HG03159 (cell line): Measurements from ENCODE around the gene FBXO40.
"Not testable (repeated sequence)": the region's sequence is repeated elsewhere in the genome, so short reads cannot be mapped to it uniquely, and the experiment has no call there.

ENCODE experiments used
- ATAC-seq: cut with Tn5 transposase; IDR thresholded peaks from one replicate; pipeline ENCODE4 v1.9.1; 2021; ENCODE audit warnings: mild to moderate bottlenecking, moderate library complexity; ENCODE audit not compliant: unreplicated experiment

Gene FBXO40

DNA sequence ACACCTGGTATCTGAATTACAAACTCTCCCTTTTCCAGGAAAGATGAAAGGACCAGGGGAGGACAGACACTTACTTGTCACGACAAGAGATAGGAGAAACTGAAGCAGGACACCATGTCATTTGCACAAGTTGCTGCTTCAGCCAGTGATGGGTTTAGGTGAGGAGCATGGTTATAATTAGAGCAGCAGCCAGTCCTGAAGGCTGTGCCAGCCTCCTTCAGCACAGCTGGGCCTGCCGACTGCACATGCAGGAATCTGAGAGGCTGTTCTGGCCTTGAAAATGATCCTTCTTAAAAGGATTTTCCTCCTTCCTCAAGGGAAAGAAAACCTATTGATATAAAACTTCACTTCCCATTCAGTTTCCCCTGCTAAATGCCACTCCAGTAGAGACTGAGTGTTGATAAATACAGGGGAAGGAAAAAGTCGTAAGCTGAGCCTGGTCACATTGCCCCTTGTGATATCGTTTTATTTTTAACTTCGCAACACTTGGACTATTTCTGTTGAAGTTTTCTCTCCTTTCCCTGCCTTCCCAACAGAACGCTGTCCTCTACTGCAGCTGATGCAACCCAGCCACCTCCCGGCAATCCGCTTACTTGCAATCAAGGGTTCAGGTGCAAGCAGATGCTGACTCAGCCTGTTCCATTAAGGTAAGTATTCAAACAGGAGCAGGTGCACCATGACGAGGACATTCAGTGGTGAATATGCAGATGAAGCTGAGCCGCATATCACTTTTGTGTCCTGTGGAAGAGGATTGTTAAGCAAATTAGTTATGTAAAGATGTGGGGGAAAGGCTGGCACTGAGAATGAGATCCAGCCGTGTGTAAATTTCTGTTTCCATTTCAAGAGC lies at the start of gene FBXO40:
Gene FBXO40, plus strand, starts transcription at position 524 of the 847 bp plus-strand sequence. CDS start 27,197 bp downstream, outside the sequence.
- ATAC-seq = peak; percentile 79

- no peak for ATAC-seq
Measured at GRCh38 chr3:121545049-121545573, 48.1 kb upstream of the FBXO40 start.

DNA sequence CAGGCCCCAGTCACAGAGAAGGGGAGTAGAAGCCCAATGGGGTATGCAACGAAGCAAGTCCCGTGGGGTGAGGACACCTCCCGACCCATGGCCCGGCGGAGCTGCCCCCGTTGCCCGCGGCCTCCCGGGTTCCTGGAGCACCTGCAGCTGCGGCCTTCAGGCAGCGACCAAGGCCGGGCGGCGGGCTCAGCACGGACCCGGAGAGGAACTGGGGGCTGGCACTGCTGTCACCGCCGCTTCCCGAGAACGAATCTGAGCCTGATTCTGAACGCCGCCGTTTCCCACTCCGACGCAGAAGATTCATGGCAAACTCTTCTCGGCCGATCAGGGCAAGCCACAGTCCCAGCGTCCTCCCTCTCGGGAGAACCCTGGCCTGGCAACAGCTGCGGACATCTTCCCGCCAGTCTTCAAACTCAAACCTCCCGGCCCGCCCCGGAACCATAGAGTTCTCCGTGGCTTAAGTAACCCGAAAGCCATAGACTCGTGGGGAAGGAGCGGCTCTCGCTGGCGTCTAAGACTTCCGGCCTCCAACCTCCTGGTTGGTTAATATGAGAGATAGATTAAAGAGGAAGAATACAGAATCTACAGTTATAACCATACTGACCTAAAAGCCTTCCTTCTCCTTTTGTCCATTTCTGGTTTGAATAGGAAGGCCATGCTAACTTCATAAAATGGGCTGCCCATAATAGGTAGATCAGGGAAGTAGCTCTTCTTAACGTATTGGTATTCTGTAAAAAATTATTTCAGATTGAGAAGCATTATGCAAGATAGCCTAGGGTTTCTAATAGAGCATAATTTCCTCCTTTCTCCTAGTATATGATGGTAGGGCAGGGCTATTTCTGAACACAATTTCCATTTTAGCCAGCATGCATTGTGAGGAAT lies 47.4 kb upstream of the FBXO40 start, which contains the start of gene POLQ:
Gene POLQ, minus strand, starts transcription at position 415 of the 882 bp plus-strand sequence. Its CDS starts 111 bp downstream, at position 304.
- peak; percentile 79 for ATAC-seq

- no peak for ATAC-seq
Measured at GRCh38 chr3:121552379-121552778, 40.8 kb upstream of the FBXO40 start.

DNA sequence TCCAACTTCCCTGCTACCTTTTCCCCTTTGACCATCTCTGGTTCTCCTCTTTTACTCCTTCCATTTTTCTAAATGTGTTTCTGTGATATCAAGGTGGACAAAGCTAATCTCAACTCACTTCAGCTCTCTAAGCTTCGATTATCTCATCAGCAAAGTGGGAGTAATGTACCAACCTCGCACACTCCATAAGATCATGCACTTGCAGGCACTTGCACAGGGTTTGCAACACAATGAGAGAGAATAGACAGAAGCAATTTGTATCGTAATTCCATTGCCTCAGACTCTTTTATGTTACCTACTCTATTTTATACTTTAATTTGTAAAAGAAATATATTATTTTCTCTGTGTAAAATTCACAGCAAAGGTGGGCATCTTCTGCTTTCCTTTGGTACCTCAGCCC lies 40.4 kb upstream of the FBXO40 start:
- ATAC-seq = no peak

GRCh38 chr3:121557426-121557934 lies 35.7 kb upstream of the FBXO40 start:
- no peak for ATAC-seq

- no peak for ATAC-seq
Measured at GRCh38 chr3:121562148-121562547, 31.0 kb upstream of the FBXO40 start.

- ATAC-seq = no peak
Measured at GRCh38 chr3:121566773-121567172, 26.4 kb upstream of the FBXO40 start.

GRCh38 chr3:121567649-121568048 lies 25.5 kb upstream of the FBXO40 start, which contains the start of gene ARGFX:
TSS of gene ARGFX (plus strand) at chr3:121567949. CDS start at chr3:121570714, 2,765 bp downstream.
- no peak for ATAC-seq

DNA sequence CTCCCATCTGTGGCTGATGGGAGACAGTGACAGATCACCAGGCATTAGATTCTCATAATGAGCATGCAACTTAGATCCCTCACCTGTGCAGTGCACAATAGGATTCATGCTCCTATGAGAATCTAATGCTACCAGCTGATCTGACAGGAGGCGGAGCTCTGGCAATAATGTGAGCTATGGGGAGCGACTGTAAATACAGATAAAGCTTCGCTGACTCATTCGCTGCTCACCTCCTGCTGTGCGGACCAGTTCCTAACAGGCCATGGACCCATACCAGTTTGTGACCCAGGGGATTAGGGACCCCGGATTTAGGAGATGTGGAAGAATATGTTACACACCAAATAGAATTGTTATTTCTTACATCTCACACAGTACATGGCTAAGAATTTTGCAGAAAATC lies 18.7 kb upstream of the FBXO40 start:
- ATAC-seq = no peak

DNA sequence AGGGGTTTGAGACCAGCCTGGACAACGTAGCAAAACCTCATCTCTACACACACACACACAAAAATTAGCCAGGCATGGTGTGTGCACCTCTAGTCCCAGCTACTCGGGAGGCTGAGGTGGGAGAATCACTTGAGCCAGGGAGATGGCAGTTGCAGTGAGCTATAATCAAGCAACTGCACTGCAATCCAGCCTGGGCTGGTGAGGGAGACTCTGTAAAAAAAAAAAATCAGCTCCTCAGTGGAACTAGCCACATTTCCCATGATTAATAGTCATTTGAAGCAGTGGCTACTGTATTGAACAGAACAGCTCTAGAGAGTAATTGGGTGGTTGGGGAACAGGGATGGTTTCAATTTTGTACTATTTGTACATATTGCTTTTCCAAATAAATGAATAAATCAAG lies 11.5 kb upstream of the FBXO40 start:
- no peak for ATAC-seq

DNA sequence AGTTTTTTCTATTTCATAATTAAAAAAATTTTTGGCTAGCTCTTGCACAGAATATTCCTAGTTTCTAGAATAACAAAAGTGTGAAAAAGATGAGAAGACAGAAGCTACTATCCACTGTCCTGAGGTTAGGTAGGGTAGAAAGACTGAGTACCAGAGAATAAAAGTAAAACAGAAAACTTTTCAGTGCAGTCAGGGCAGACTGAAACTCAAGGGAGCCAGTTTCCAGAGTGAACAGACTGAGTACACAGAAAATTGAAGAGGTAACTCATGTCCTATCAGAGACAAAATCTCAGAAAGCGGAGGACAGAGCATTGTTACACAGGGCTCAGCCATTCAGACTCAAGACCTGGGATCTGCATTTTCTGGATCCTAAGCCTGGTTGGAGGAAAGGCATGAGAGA lies 8.8 kb upstream of the FBXO40 start:
- ATAC-seq = no peak

GRCh38 chr3:121593806-121594205 lies 627 bp downstream of the FBXO40 start:
- not testable (repeated sequence) for ATAC-seq

GRCh38 chr3:121594850-121595249 lies 1.7 kb downstream of the FBXO40 start:
- ATAC-seq = no peak

DNA sequence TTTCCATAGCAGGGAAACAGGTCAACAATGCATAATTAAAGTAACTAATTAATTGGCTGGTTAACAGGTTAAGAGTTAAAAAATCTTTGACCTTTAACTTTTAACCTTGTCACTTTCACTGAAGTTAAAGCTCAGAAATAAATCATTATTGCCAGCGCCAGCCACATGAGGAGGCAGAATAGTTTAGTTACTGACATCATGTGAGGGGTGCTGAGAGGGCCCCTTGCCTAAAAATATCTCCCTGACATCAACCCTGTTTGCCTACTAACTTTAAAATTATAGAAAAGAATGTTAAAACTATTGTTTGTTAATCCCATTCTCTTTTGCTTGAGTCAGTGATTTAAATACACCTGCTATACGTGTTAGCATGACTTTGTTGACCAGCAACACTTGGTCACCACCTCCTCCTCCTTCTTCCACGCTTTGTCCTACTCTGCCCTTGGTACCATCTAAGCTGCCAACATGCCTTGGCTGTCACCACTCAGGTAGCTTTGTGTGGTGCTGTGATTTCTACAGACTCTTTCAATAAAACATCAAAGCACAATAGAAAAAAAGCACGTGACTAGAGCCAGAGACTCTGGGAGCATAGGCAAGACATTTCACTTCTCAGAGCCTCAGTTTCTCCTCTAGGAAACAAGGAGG lies 2.7 kb downstream of the FBXO40 start:
- ATAC-seq = no peak

DNA sequence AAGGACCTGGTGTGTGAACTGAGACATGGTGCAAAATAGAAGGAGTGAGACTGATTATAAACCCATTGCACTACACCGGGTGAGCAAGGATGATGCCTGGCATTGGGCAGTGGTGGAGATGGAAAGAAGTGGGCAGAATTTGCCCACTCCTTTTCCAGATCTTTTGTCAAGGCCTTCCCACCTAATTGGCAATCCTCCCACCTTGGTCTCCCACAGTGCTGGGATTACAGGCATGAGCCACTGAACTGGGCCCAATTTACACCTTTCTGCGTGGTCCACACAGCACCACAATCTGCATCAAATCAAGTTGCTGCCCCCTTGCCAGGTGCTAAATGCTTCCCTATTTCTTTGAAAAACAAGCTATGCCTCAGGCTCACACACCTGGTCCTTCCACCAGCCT lies 5.4 kb downstream of the FBXO40 start:
- ATAC-seq = no peak

DNA sequence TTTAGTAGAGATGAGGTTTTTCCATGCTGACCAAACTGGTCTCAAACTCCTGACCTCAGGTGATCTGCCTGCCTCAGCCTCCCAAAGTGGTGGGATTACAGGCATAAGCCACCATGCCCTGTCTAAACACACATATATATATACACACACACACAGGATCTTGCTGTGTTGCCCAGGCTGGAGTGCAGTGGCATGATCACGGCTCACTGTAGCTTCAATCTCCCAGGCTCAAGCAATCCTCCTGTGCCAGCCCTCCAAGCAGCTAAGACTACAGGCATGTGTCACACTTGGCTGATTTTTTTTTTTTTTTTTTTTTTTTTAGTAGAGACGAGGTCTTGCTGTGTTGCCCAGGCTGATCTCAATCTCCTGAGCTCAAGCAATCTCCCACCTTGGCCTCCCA lies 6.7 kb downstream of the FBXO40 start:
- ATAC-seq = not testable (repeated sequence)

GRCh38 chr3:121601212-121601812 lies 8.1 kb downstream of the FBXO40 start:
- no peak for ATAC-seq

- no peak for ATAC-seq
Measured at GRCh38 chr3:121604759-121605158, 11.6 kb downstream of the FBXO40 start.

GRCh38 chr3:121606106-121606505 lies 12.9 kb downstream of the FBXO40 start:
- ATAC-seq = no peak
